ENCODE data around the gene TXNL4A. TPM values are rescaled to one million over a fixed set of nuclear protein-coding genes. Genes with fewer than 3 reads are reported as not detected.
A peak's percentile ranks its signal among the peaks of the same experiment; 100 is the strongest.

The TXNL4A gene
- total and polyA plus RNA-seq, 4 donors = 18.0 to 86.2 (median 32.8) TPM

DNA sequence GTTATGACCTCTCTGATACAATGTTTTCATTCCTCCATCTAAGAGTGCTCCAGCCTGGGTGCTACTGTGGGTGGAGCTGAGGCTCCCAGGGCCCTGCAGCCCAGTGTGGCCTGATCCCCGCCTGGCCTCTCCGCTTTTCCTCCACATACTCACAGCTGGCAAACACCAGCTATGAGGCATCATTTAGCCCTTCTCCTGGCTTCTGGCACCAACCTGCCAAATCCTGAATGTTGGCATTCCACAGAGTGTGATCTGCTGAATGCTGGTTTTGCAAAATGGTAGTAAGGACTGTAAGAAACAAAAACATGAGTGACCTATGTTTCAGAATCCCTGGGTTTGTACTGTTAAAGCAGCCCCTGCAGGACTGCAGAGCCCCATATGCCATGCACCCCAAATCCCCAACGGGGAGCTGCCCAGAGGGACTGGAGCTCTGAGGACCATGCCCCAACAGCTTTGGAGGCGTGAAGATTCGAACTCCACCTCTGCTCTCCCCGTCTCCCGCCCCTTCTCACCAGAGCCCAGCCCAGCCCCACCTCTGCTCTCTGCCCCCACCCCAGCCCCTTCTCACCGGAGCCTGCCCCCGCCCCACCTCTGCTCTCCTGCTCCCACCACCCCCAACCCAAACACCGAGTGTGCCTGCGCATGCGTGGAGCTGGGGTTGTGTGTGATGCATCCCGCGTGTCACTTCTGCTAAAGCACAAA lies 41.2 kb downstream of the TXNL4A start:
- peak overlapping the region in 1 of 3 donors; percentile 20 for H3K4me3 ChIP-seq (ENCODE audit: low read depth in 1 of 3, low read length in 3 of 3)
- no peaks in the 10 kb centered on the region for H3K27me3 ChIP-seq (ENCODE audit: control insufficient read depth in 4 of 4, insufficient read depth in 4 of 4, low read length in 3 of 4)
- WGBS = 71% methylated on average over 14 of the region's 14 CpGs
- H3K27ac ChIP-seq (ENCODE audit: low read depth in 1 of 2, low read length in 2 of 2) = peak overlapping the region; percentile 91
- DNase-seq (ENCODE audit: low spot score) = no peak
- TF ChIP-seq RXRA (IDR thresholded peaks at IDR 0.05) = peak in 1 of 2 donors; percentile 8
- TF ChIP-seq, protein P1, sequence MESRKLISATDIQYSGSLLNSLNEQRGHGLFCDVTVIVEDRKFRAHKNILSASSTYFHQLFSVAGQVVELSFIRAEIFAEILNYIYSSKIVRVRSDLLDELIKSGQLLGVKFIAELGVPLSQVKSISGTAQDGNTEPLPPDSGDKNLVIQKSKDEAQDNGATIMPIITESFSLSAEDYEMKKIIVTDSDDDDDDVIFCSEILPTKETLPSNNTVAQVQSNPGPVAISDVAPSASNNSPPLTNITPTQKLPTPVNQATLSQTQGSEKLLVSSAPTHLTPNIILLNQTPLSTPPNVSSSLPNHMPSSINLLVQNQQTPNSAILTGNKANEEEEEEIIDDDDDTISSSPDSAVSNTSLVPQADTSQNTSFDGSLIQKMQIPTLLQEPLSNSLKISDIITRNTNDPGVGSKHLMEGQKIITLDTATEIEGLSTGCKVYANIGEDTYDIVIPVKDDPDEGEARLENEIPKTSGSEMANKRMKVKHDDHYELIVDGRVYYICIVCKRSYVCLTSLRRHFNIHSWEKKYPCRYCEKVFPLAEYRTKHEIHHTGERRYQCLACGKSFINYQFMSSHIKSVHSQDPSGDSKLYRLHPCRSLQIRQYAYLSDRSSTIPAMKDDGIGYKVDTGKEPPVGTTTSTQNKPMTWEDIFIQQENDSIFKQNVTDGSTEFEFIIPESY (IDR thresholded peaks at IDR 0.05) = no peak
- peak in 1 of 2 donors; percentile 16 for TF ChIP-seq HNF4A (conservative IDR thresholded peaks at IDR 0.05)
- peaks cover 41 to 83% (median 76%) of the 10 kb centered on the region in 4 donors for H3K4me1 ChIP-seq (ENCODE audit: control insufficient read depth in 4 of 4, insufficient read depth in 4 of 4, low read length in 3 of 4)
- peaks cover 3 to 13% (median 8%) of the 10 kb centered on the region in 4 donors for H3K36me3 ChIP-seq (ENCODE audit: control insufficient read depth in 4 of 4, insufficient read depth in 3 of 4, low read depth in 1 of 4, low read length in 3 of 4)
- peak overlapping the region in 1 of 2 donors; percentile 14 for H3K9ac ChIP-seq (ENCODE audit: low read depth in 1 of 2, low read length in 2 of 2)
- H3K9me3 ChIP-seq (ENCODE audit: control insufficient read depth in 4 of 4, low read length in 3 of 4) = no peaks in the 10 kb centered on the region

DNA sequence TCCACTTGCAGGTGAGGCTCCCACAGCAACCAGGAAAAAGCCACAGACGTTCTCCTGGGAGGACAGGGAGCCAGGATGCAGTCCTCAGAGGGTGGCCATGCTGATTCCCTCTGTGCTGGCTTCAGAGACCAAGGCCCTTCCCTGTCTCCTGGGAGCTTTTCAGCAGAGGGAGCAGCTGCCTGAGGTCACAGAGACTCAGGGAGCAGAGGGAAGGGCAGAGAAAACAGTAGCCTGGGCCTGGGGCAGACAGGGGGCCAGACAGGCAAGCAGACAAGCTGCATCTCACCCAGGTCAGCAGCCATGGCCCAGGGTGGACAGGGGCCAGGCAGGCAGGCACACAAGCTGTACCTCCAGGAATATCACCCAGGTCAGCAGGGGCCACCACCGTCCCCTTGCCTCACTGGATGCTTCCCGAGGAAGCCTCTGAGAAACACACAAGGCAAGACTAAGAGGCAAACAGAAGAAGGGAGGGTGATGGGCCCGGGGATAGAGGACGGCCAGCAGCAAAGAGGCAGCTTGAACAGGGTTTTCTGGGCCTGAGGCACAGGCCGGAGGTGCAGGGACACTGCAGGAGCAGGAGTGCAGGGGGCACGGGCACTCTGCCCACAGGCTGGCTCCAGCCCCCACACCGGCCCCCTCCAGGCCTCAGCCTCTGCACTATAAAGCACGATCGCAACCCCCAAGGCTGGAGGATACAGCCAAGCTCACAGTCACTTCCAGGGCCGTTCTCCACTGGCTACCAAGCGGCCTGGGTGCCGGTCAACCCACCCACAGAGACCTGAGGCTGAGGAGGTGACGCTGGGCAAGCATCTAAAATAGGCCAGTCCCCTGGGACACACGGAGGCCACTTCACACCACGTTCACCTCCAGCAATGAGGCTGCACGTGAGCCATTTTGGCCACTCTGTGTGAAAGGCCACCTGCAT lies 43.0 kb downstream of the TXNL4A start:
- Histone ChIP-seq H3K4me3 (ENCODE audit: low read depth in 1 of 3, low read length in 3 of 3) (no peak overlapping the region), H3K4me1 (ENCODE audit: control insufficient read depth in 4 of 4, insufficient read depth in 4 of 4, low read length in 3 of 4) (peaks cover 51 to 97% (median 92%) of the 10 kb centered on the region in 4 donors), H3K36me3 (ENCODE audit: control insufficient read depth in 4 of 4, insufficient read depth in 3 of 4, low read depth in 1 of 4, low read length in 3 of 4) (peaks cover 3 to 14% (median 8%) of the 10 kb centered on the region in 4 donors), H3K27ac (ENCODE audit: low read depth in 1 of 2, low read length in 2 of 2) (peak overlapping the region; percentile 33 to 47), H3K9ac (ENCODE audit: low read depth in 1 of 2, low read length in 2 of 2) (peak overlapping the region in 1 of 2 donors; percentile 4), H3K27me3 (ENCODE audit: control insufficient read depth in 4 of 4, insufficient read depth in 4 of 4, low read length in 3 of 4) (no peaks in the 10 kb centered on the region), H3K9me3 (ENCODE audit: control insufficient read depth in 4 of 4, low read length in 3 of 4) (no peaks in the 10 kb centered on the region)
- 50% methylated on average over 17 of the region's 17 CpGs for WGBS
- no peak for DNase-seq (ENCODE audit: low spot score)
- no peak for TF ChIP-seq YY1 (IDR thresholded peaks at IDR 0.05)
- TF ChIP-seq, protein P2, sequence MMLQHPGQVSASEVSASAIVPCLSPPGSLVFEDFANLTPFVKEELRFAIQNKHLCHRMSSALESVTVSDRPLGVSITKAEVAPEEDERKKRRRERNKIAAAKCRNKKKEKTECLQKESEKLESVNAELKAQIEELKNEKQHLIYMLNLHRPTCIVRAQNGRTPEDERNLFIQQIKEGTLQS (IDR thresholded peaks at IDR 0.05) = no peak

DNA sequence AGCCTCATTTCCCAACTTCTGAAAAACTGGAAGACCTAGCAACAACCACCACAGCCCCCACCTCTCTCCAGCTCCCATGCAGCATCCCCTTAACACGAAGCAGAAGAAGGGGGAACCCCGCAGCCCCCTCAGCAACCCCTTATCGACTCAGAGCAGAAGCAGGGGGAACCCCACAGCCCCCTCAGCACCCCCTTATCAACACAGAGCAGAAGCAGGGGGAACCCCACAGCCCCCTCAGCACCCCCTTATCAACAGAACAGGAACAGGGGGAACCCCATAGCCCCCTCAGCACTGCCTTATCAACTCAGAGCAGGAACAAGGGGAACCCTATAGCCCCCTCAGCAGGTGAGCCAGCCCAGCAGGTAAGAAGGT lies 43.6 kb downstream of the TXNL4A start:
- Histone ChIP-seq H3K9ac (ENCODE audit: low read depth in 1 of 2, low read length in 2 of 2) (no peak overlapping the region), H3K4me3 (ENCODE audit: low read depth in 1 of 3, low read length in 3 of 3) (no peak overlapping the region), H3K9me3 (ENCODE audit: control insufficient read depth in 4 of 4, low read length in 3 of 4) (no peaks in the 10 kb centered on the region), H3K36me3 (ENCODE audit: control insufficient read depth in 4 of 4, insufficient read depth in 3 of 4, low read depth in 1 of 4, low read length in 3 of 4) (peaks cover 3 to 14% (median 8%) of the 10 kb centered on the region in 4 donors), H3K4me1 (ENCODE audit: control insufficient read depth in 4 of 4, insufficient read depth in 4 of 4, low read length in 3 of 4) (peaks cover 51 to 98% (median 93%) of the 10 kb centered on the region in 4 donors), H3K27ac (ENCODE audit: low read depth in 1 of 2, low read length in 2 of 2) (no peak overlapping the region), H3K27me3 (ENCODE audit: control insufficient read depth in 4 of 4, insufficient read depth in 4 of 4, low read length in 3 of 4) (no peaks in the 10 kb centered on the region)
- TF ChIP-seq JUND (IDR thresholded peaks at IDR 0.05) (no peak), GABPA (IDR thresholded peaks at IDR 0.05 in 1 of 2, conservative IDR thresholded peaks at IDR 0.05 in 1 of 2) (no peak), EGR1 (IDR thresholded peaks at IDR 0.05; ENCODE audit: low read depth in 2 of 2) (no peak), HNF4G (IDR thresholded peaks at IDR 0.05) (no peak), RAD21 (IDR thresholded peaks at IDR 0.05) (no peak), NR2F2 (IDR thresholded peaks at IDR 0.05) (no peak), YY1 (IDR thresholded peaks at IDR 0.05) (no peak), FOXA2 (IDR thresholded peaks at IDR 0.05) (no peak), TAF1 (conservative IDR thresholded peaks at IDR 0.05) (no peak), SP1 (IDR thresholded peaks at IDR 0.05) (no peak), FOXA1 (IDR thresholded peaks at IDR 0.05) (no peak)
- TF ChIP-seq, protein P3, sequence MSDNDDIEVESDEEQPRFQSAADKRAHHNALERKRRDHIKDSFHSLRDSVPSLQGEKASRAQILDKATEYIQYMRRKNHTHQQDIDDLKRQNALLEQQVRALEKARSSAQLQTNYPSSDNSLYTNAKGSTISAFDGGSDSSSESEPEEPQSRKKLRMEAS (IDR thresholded peaks at IDR 0.05) = no peak
- TF ChIP-seq, protein P1 (IDR thresholded peaks at IDR 0.05) = no peak
- 59% methylated on average over 3 of the region's 3 CpGs for WGBS
- no peak for DNase-seq (ENCODE audit: low spot score)

Measured in liver (tissue), 9 donors.